ENCODE results near the gene EML5. TPM values are rescaled to one million over a fixed set of nuclear protein-coding genes. Genes with fewer than 3 reads are reported as not detected.

Gene EML5
- 1.5 and 1.7 TPM in 2 replicates for total RNA-seq

- H3K27me3 Mint-ChIP-seq (ENCODE audit: insufficient read depth): peaks cover 31% of the 10 kb centered on the region
- no peaks in the 10 kb centered on the region for H3K36me3 Mint-ChIP-seq (ENCODE audit: low read depth)
- intact Hi-C loops (cut with micrococcal nuclease): loop anchor here (1.0 to 10.0 kb wide), 6 partner anchors 32 to 1162 kb away; partner anchors contain the start of genes EFCAB11, TTC8 and ZC3H14
- H3K4me1 Mint-ChIP-seq (ENCODE audit: low read depth): peaks cover 13% of the 10 kb centered on the region
- no peaks in the 10 kb centered on the region for H3K9me3 Mint-ChIP-seq
- peak within 1 kb of the TSS; percentile 71 for H3K27ac Mint-ChIP-seq
- peak within 1 kb of the TSS; percentile 82 for H3K4me3 Mint-ChIP-seq
- peak; percentile 75 for DNase-seq (ENCODE audit: low spot score)
Observed at GRCh38 chr14:88792473-88793258, at the start of gene EML5. Gene EML5, minus strand, starts transcription at chr14:88792953. Its CDS starts 450 bp downstream, at chr14:88792503.

- H3K4me3 Mint-ChIP-seq: no peak overlapping the region
- no peak overlapping the region for H3K27ac Mint-ChIP-seq
- H3K4me1 Mint-ChIP-seq (ENCODE audit: low read depth): no peaks in the 10 kb centered on the region
- no peak for DNase-seq (ENCODE audit: low spot score)
- peaks cover 5% of the 10 kb centered on the region for H3K27me3 Mint-ChIP-seq (ENCODE audit: insufficient read depth)
- H3K36me3 Mint-ChIP-seq (ENCODE audit: low read depth): no peaks in the 10 kb centered on the region
- no peaks in the 10 kb centered on the region for H3K9me3 Mint-ChIP-seq
- intact Hi-C loops (cut with micrococcal nuclease): no loop called here
Observed at GRCh38 chr14:88842414-88842813, 49.7 kb upstream of the EML5 start.

GRCh38 chr14:88841741-88842140 lies 49.0 kb upstream of the EML5 start:
- H3K36me3 Mint-ChIP-seq (ENCODE audit: low read depth): no peaks in the 10 kb centered on the region
- intact Hi-C loops (cut with micrococcal nuclease): no loop called here
- no peak for DNase-seq (ENCODE audit: low spot score)
- peaks cover 5% of the 10 kb centered on the region for H3K27me3 Mint-ChIP-seq (ENCODE audit: insufficient read depth)
- no peaks in the 10 kb centered on the region for H3K4me1 Mint-ChIP-seq (ENCODE audit: low read depth)
- no peaks in the 10 kb centered on the region for H3K9me3 Mint-ChIP-seq
- H3K4me3 Mint-ChIP-seq: no peak overlapping the region
- no peak overlapping the region for H3K27ac Mint-ChIP-seq

GRCh38 chr14:88840926-88841325 lies 48.2 kb upstream of the EML5 start:
- Mint-ChIP-seq H3K27me3 (ENCODE audit: insufficient read depth) (peaks cover 5% of the 10 kb centered on the region), H3K4me1 (ENCODE audit: low read depth) (no peaks in the 10 kb centered on the region), H3K36me3 (ENCODE audit: low read depth) (no peaks in the 10 kb centered on the region), H3K9me3 (no peaks in the 10 kb centered on the region), H3K27ac (no peak overlapping the region), H3K4me3 (no peak overlapping the region)
- intact Hi-C loops (cut with micrococcal nuclease): no loop called here
- DNase-seq (ENCODE audit: low spot score): no peak

DNA sequence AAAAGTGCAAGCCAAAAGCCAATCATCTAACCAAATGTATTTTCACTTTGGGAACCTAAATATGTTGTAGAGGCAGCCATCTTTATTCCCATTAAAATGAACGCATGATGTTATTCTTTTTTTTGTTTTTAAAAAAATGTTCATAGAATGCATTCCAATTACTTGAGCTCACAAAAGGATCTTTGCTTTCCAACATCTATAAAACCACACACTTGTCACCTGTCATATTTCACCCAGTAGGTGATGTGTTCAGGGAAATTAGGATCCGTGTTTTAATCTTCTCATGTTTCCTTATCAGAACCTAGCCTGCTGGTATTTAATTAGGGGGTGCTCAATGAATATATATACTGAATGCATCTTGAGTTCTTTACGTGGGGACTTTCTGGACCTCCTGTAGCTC lies 45.3 kb upstream of the EML5 start:
- H3K4me1 Mint-ChIP-seq (ENCODE audit: low read depth): no peaks in the 10 kb centered on the region
- no peak overlapping the region for H3K27ac Mint-ChIP-seq
- intact Hi-C loops (cut with micrococcal nuclease): no loop called here
- H3K27me3 Mint-ChIP-seq (ENCODE audit: insufficient read depth): peaks cover 13% of the 10 kb centered on the region
- H3K4me3 Mint-ChIP-seq: no peak overlapping the region
- no peaks in the 10 kb centered on the region for H3K9me3 Mint-ChIP-seq
- no peak for DNase-seq (ENCODE audit: low spot score)
- no peaks in the 10 kb centered on the region for H3K36me3 Mint-ChIP-seq (ENCODE audit: low read depth)

- intact Hi-C loops (cut with micrococcal nuclease): no loop called here
- no peaks in the 10 kb centered on the region for H3K9me3 Mint-ChIP-seq
- H3K4me1 Mint-ChIP-seq (ENCODE audit: low read depth): no peaks in the 10 kb centered on the region
Observed at GRCh38 chr14:88837495-88837894, 44.7 kb upstream of the EML5 start.

DNA sequence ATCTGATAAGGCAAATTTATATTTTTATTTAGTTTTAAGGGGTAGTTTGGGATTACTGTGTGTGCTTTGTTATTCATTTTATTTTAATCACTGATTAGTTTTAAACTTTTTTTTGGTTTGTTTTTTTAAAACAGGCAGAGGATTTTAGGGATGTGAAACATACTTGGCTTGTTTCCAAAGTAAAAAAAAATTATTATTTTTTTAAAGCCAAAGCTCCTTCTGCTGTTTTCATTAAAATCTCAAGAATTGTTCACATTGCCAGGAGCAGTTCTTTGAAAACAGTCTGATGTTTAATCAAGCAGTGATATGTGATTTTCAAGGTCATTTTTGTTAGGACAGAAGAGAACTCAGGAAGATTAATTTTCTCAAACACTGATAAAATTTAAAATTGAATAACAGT lies 42.9 kb upstream of the EML5 start:
- peaks cover 17% of the 10 kb centered on the region for H3K27me3 Mint-ChIP-seq (ENCODE audit: insufficient read depth)
- intact Hi-C loops (cut with micrococcal nuclease): no loop called here
- no peak overlapping the region for H3K4me3 Mint-ChIP-seq
- H3K4me1 Mint-ChIP-seq (ENCODE audit: low read depth): no peaks in the 10 kb centered on the region
- no peak for DNase-seq (ENCODE audit: low spot score)
- H3K9me3 Mint-ChIP-seq: no peaks in the 10 kb centered on the region
- no peaks in the 10 kb centered on the region for H3K36me3 Mint-ChIP-seq (ENCODE audit: low read depth)
- H3K27ac Mint-ChIP-seq: no peak overlapping the region

More at GRCh38 chr14:88837495-88837894, 44.7 kb upstream of the EML5 start:
- Mint-ChIP-seq H3K4me3 (no peak overlapping the region), H3K27ac (no peak overlapping the region), H3K36me3 (ENCODE audit: low read depth) (no peaks in the 10 kb centered on the region), H3K27me3 (ENCODE audit: insufficient read depth) (peaks cover 13% of the 10 kb centered on the region)
- DNase-seq (ENCODE audit: low spot score): no peak

DNA sequence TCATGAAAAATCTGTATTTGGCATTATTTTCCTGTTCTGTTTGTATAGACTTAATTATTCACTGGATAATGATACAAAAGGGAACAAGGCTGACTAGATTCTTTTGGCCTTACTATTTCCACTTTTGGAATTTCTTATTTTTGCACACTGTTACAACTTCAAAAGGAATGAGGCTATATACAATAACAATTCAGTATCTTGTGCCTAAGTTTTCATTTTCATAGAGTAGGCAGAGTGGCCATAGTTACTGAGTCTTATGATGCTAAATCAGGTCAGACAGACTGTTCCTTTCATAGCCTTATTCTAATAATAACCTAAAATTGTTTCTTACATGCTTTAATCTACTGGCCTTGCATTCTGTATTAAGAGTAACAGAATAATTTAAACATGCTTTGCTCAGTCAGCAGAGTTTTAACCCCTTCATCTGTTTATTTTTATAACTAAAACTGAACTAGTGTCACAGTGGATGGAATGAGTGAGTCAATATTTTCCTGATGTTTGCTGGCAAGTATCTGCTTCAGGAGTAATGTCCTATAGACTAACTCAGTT lies 42.2 kb upstream of the EML5 start:
- no peak for DNase-seq (ENCODE audit: low spot score)
- H3K36me3 Mint-ChIP-seq (ENCODE audit: low read depth): no peaks in the 10 kb centered on the region
- no peaks in the 10 kb centered on the region for H3K9me3 Mint-ChIP-seq
- H3K4me3 Mint-ChIP-seq: no peak overlapping the region
- peaks cover 17% of the 10 kb centered on the region for H3K27me3 Mint-ChIP-seq (ENCODE audit: insufficient read depth)
- no peak overlapping the region for H3K27ac Mint-ChIP-seq
- intact Hi-C loops (cut with micrococcal nuclease): no loop called here
- H3K4me1 Mint-ChIP-seq (ENCODE audit: low read depth): no peaks in the 10 kb centered on the region

GRCh38 chr14:88831284-88831683 lies 38.5 kb upstream of the EML5 start:
- H3K9me3 Mint-ChIP-seq: no peaks in the 10 kb centered on the region
- no peak for DNase-seq (ENCODE audit: low spot score)
- no peak overlapping the region for H3K4me3 Mint-ChIP-seq

GRCh38 chr14:88829685-88830302 lies 37.0 kb upstream of the EML5 start:
- Mint-ChIP-seq H3K36me3 (ENCODE audit: low read depth) (no peaks in the 10 kb centered on the region), H3K4me1 (ENCODE audit: low read depth) (peaks cover 7% of the 10 kb centered on the region), H3K27ac (no peak overlapping the region), H3K9me3 (no peaks in the 10 kb centered on the region), H3K4me3 (no peak overlapping the region), H3K27me3 (ENCODE audit: insufficient read depth) (peaks cover 15% of the 10 kb centered on the region)
- no peak for DNase-seq (ENCODE audit: low spot score)
- intact Hi-C loops (cut with micrococcal nuclease): loop anchor here (10.0 kb wide), 2 partner anchors 1125 to 1995 kb away; partner anchors contain the start of genes EFCAB11 and TDP1

More at GRCh38 chr14:88831284-88831683, 38.5 kb upstream of the EML5 start:
- intact Hi-C loops (cut with micrococcal nuclease): no loop called here
- Mint-ChIP-seq H3K4me1 (ENCODE audit: low read depth) (no peaks in the 10 kb centered on the region), H3K36me3 (ENCODE audit: low read depth) (no peaks in the 10 kb centered on the region), H3K27me3 (ENCODE audit: insufficient read depth) (peaks cover 18% of the 10 kb centered on the region), H3K27ac (no peak overlapping the region)

DNA sequence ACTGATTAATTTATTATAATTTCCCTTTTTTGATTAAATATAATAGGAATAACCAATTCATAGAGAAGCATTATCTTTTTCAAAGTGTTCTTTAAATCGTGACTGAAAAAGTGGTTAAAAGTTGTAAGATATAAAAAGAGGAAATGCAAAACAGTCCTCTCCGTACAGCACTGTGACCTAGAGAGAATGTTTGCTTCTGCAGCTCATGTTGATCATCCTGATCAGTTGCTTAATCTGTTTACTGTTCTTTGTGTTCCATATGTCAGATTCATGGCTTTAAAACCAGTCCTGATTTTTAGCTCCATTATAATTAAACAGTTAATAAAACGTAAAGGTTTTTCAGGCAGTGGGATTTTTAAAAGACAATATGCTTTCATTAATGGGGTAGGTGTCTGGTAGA lies 36.4 kb upstream of the EML5 start:
- Mint-ChIP-seq H3K27ac (no peak overlapping the region), H3K4me3 (no peak overlapping the region), H3K4me1 (ENCODE audit: low read depth) (peaks cover 8% of the 10 kb centered on the region), H3K36me3 (ENCODE audit: low read depth) (no peaks in the 10 kb centered on the region), H3K27me3 (ENCODE audit: insufficient read depth) (peaks cover 14% of the 10 kb centered on the region), H3K9me3 (no peaks in the 10 kb centered on the region)
- no peak for DNase-seq (ENCODE audit: low spot score)
- intact Hi-C loops (cut with micrococcal nuclease): loop anchor here (10.0 kb wide), 2 partner anchors 1126 to 1996 kb away; partner anchors contain the start of genes EFCAB11 and TDP1

DNA sequence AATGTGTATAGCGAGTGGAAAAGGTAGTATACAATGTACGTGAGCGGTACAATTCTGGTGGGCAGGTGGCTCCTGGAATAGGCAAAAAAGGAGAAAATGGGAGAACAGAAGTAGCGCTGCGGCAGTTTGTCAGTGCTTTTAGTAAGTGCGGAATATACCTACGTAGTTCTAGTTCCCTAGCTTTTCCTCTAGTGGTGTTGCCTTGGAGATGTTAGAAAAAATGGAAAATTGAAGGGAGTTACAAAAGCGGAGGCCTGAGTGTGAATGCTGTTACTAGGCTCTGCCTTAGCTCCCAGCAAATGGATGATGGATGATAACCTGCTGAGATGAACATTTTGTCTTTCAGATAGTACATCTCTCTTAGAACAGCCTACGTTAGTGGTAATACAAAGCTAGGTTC lies 32.8 kb upstream of the EML5 start:
- intact Hi-C loops (cut with micrococcal nuclease): loop anchor here (2.0 to 10.0 kb wide), 4 partner anchors 225 to 1999 kb away; partner anchors contain the start of genes EFCAB11, TDP1 and ZC3H14
- peaks cover 14% of the 10 kb centered on the region for H3K4me1 Mint-ChIP-seq (ENCODE audit: low read depth)
- H3K36me3 Mint-ChIP-seq (ENCODE audit: low read depth): no peaks in the 10 kb centered on the region
- no peaks in the 10 kb centered on the region for H3K9me3 Mint-ChIP-seq
- peak overlapping the region; percentile 84 for H3K4me3 Mint-ChIP-seq
- peaks cover 15% of the 10 kb centered on the region for H3K27me3 Mint-ChIP-seq (ENCODE audit: insufficient read depth)
- no peak for DNase-seq (ENCODE audit: low spot score)
- no peak overlapping the region for H3K27ac Mint-ChIP-seq

GRCh38 chr14:88825078-88825458 lies 32.3 kb upstream of the EML5 start:
- no peaks in the 10 kb centered on the region for H3K36me3 Mint-ChIP-seq (ENCODE audit: low read depth)
- H3K27ac Mint-ChIP-seq: peak overlapping the region; percentile 31
- no peaks in the 10 kb centered on the region for H3K9me3 Mint-ChIP-seq
- peak overlapping the region; percentile 84 for H3K4me3 Mint-ChIP-seq
- H3K27me3 Mint-ChIP-seq (ENCODE audit: insufficient read depth): peaks cover 15% of the 10 kb centered on the region
- intact Hi-C loops (cut with micrococcal nuclease): loop anchor here (2.0 to 10.0 kb wide), 4 partner anchors 224 to 2000 kb away; partner anchors contain the start of genes EFCAB11, TDP1 and ZC3H14
- peaks cover 14% of the 10 kb centered on the region for H3K4me1 Mint-ChIP-seq (ENCODE audit: low read depth)
- no peak for DNase-seq (ENCODE audit: low spot score)

Measured in activated T-helper 1 cell treated with anti-CD3 and anti-CD28 coated beads, Interleukin-12 subunit alpha, Interleukin-12 subunit beta, Interleukin-2, Interleukin-4 antibody, amounts not matched to agents 30 ng/mL and 10 ng/mL and 1 ng/mL, durations not matched to agents 14 hours and 24 hours and 36 hours (primary cell).